Natural killer cell treated with Interleukin-12 subunit alpha and Interleukin-12 subunit beta and Interleukin-15 and Interleukin-18, amount 100 ng/mL, for 72 hours (primary cell): Measurements from ENCODE around the gene ALDH1L2. TPM values are rescaled to one million over a fixed set of nuclear protein-coding genes. Genes with fewer than 3 reads are reported as not detected.

Source experiments
- ATAC-seq, 2 donors: fragments of 150-1000 bp; cut with Tn5 transposase in 1 of 2; sonication (Bioruptor Pico), chemical (Tn5 transposase) in 1 of 2; 2 replicates each; pipeline ENCODE4 v1.10.0; 2021
- DNase-seq: peaks from one replicate; pipeline ENCODE4 v3.0.0; 2022; ENCODE audit warnings: low spot score
- H3K27ac Mint-ChIP-seq, 2 donors: 1 replicate in 1 of 2; 2 replicates in 1 of 2; pipeline ENCODE4 v1.8.0; 2022; ENCODE audit warnings: mixed read lengths in 2 of 2, mild to moderate bottlenecking in 1 of 2, moderate library complexity in 1 of 2
- H3K27me3 Mint-ChIP-seq, 2 donors: 1 replicate in 1 of 2; 2 replicates in 1 of 2; pipeline ENCODE4 v1.8.0; 2022; ENCODE audit warnings: mixed read lengths in 2 of 2
- H3K36me3 Mint-ChIP-seq: one replicate; pipeline ENCODE4 v1.8.0; 2022; ENCODE audit warnings: mixed read lengths
- H3K4me1 Mint-ChIP-seq, 2 donors: 1 replicate in 1 of 2; 2 replicates in 1 of 2; pipeline ENCODE4 v1.8.0; 2022; ENCODE audit warnings: low read depth in 2 of 2, mixed read lengths in 2 of 2, mild to moderate bottlenecking in 1 of 2
- H3K4me3 Mint-ChIP-seq: one replicate; pipeline ENCODE4 v1.8.0; 2022; ENCODE audit warnings: mixed read lengths
- H3K9me3 Mint-ChIP-seq: 2 replicates; pipeline ENCODE4 v1.8.0; 2022; ENCODE audit warnings: mixed read lengths
- total RNA-seq, 2 donors: library from RNA; stranded (reverse); gene quantifications; one replicate each; pipeline ENCODE4 v1.2.3, GENCODE V29; 2022

Gene ALDH1L2
- total RNA-seq, result under 1 TPM; 0.22 to 0.29 TPM

GRCh38 chr12:105084251-105085250 lies at the start of gene ALDH1L2:
ALDH1L2 (minus strand) TSS chr12:105084458; CDS start chr12:105084436, 22 bp downstream.
- H3K9me3 Mint-ChIP-seq, result peaks cover 4% of the 10 kb centered on the region
- ATAC-seq (peak; percentile 95 to 97), DNase-seq (peak; percentile 80)
- no peaks in the 10 kb centered on the region for H3K36me3 Mint-ChIP-seq
- peak within 1 kb of the TSS; percentile 58 for H3K4me3 Mint-ChIP-seq
- peaks cover 27 to 42% of the 10 kb centered on the region in 2 donors for H3K27me3 Mint-ChIP-seq
- H3K4me1 Mint-ChIP-seq, result peaks cover 7 to 11% of the 10 kb centered on the region in 2 donors
- no peak within 1 kb of the TSS for H3K27ac Mint-ChIP-seq

GRCh38 chr12:105120551-105120950 lies 36.3 kb upstream of the ALDH1L2 start:
- Mint-ChIP-seq H3K9me3 (no peaks in the 10 kb centered on the region), H3K4me3 (no peak overlapping the region), H3K27me3 (no peaks in the 10 kb centered on the region), H3K4me1 (peaks cover 0 to 9% of the 10 kb centered on the region in 2 donors), H3K27ac (no peak overlapping the region), H3K36me3 (peaks cover 14% of the 10 kb centered on the region)
- DNase-seq (no peak), ATAC-seq (no peak)

DNA sequence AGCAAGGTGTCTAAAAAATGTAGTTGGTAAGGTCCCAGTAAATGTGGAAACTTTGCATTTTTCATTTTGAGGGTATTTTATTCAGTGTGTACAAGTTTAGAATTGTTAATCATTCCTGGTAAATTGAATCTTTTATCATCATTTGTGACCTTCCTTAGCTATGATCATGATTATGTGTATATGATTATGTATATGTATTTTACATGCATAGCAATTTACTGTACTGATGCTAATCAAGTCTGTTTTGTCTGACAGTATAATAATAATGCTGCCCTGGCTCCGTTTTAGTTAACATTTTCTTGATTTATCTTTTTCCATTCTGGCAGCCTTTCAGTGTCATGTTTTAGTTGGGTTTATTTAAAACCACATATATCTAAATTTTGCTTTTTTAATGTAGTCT lies 32.7 kb upstream of the ALDH1L2 start:
- Mint-ChIP-seq H3K4me1 (peaks cover 6 to 7% of the 10 kb centered on the region in 2 donors), H3K4me3 (no peak overlapping the region), H3K27me3 (no peaks in the 10 kb centered on the region), H3K27ac (no peak overlapping the region), H3K36me3 (peaks cover 13% of the 10 kb centered on the region), H3K9me3 (no peaks in the 10 kb centered on the region)
- no peak for ATAC-seq
- no peak for DNase-seq

GRCh38 chr12:105113094-105113493 lies 28.8 kb upstream of the ALDH1L2 start:
- peaks cover 24 to 27% of the 10 kb centered on the region in 2 donors for H3K4me1 Mint-ChIP-seq
- no peak overlapping the region for H3K27ac Mint-ChIP-seq
- H3K4me3 Mint-ChIP-seq, result no peak overlapping the region
- H3K36me3 Mint-ChIP-seq, result peaks cover 12% of the 10 kb centered on the region
- ATAC-seq, result no peak
- H3K9me3 Mint-ChIP-seq, result no peaks in the 10 kb centered on the region
- DNase-seq, result no peak
- H3K27me3 Mint-ChIP-seq, result no peaks in the 10 kb centered on the region

DNA sequence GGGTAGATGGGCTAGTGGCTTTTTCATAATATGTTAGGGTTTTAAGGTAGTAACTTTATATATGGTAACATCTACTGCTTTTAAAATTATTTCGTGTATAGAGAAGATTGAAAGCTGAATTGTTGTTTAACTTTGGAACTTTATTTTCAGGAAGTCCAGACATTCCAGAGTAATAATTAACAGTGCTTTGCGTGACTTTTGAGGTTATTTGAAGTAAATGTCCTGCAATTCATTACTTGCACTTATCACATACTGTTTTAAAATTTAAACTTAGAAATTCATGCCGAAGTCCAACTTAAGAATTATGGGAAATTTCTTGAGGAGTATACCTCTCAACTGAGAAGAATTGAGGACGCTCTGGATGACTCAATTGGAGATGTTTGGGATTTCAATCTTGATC lies 26.6 kb upstream of the ALDH1L2 start:
- Mint-ChIP-seq H3K27me3 (peaks cover 0 to 8% of the 10 kb centered on the region in 2 donors), H3K4me3 (no peak overlapping the region), H3K27ac (no peak overlapping the region), H3K36me3 (peaks cover 6% of the 10 kb centered on the region), H3K4me1 (peaks cover 28 to 36% of the 10 kb centered on the region in 2 donors), H3K9me3 (no peaks in the 10 kb centered on the region)
- DNase-seq, result no peak
- no peak for ATAC-seq

GRCh38 chr12:105109465-105110212 lies 25.4 kb upstream of the ALDH1L2 start:
- H3K4me3 Mint-ChIP-seq, result peak overlapping the region; percentile 97
- H3K4me1 Mint-ChIP-seq, result peaks cover 28 to 36% of the 10 kb centered on the region in 2 donors
- no peak for ATAC-seq
- no peaks in the 10 kb centered on the region for H3K9me3 Mint-ChIP-seq
- peak overlapping the region; percentile 77 to 93 for H3K27ac Mint-ChIP-seq
- DNase-seq, result no peak
- peaks cover 6% of the 10 kb centered on the region for H3K36me3 Mint-ChIP-seq
- peaks cover 4 to 13% of the 10 kb centered on the region in 2 donors for H3K27me3 Mint-ChIP-seq

DNA sequence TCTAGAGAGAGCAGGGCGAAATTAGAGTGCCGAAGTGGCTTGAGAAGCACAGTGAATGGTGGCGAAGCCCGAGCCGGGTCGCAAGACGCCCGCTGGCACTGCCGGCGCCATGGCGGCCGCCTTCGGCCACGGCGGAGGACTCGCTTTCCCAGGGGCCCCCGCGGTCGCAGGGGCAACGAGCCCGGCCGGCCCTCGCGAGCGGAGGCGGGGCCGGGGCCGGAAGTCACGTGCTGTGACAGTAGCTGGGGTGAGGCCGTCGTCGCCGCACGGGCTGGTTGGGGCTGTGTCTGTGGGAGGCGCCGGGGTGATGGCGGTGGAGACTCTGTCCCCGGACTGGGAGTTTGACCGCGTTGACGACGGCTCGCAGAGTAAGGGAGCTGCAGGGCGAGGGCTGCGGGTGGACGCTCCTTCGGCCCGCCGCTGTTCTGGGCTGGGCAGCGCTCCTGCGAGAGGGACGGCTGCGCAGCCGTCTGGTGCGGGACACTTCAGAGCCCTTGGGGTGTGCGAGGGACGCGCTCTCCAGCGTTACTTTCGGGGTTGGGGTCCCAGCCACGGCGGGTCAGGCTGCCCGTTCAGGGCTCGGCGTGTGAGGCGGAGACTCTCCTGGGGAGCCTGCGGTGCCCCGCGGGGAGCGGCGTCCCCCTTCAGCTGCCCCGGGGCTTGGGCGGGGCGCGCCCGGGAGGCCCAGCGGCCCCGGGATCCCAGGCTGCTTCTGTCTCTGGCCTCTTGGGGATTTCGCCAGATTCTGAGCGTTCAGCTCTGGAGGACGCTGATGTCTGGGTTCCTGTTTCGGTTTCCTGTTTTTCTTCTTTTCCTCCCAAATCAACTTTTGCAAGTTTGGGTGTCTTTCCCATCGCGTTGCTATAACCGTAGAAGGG lies 23.5 kb upstream of the ALDH1L2 start, which contains the start of gene WASHC4:
TSS of gene WASHC4 (plus strand) at position 238 of the 878 bp plus-strand sequence. CDS start at position 308, 70 bp downstream.
- peaks cover 25 to 30% of the 10 kb centered on the region in 2 donors for H3K4me1 Mint-ChIP-seq
- H3K4me3 Mint-ChIP-seq, result peak within 1 kb of the TSS; percentile 97
- H3K9me3 Mint-ChIP-seq, result no peaks in the 10 kb centered on the region
- peak within 1 kb of the TSS; percentile 90 to 93 for H3K27ac Mint-ChIP-seq
- peaks cover 13 to 24% of the 10 kb centered on the region in 2 donors for H3K27me3 Mint-ChIP-seq
- H3K36me3 Mint-ChIP-seq, result peaks cover 6% of the 10 kb centered on the region
- DNase-seq, result peak; percentile 97
- peak; percentile 99 for ATAC-seq

DNA sequence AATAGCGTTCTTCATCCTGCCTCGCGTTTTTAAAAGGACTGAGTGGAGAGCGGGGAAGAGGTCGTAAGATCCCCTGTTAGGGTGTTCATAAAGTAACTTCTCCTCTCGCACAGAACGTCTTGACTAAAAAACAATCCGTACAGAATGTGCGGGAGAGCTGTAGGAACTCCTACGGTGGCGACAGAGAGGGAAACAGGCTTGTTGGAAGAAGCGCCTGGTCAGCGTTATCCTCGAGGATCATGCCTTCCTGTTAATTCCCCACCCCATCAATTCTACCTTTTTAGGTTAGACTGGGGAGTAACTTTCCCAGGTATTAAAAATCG lies 22.9 kb upstream of the ALDH1L2 start:
- ATAC-seq, result peak; percentile 1 to 2

DNA sequence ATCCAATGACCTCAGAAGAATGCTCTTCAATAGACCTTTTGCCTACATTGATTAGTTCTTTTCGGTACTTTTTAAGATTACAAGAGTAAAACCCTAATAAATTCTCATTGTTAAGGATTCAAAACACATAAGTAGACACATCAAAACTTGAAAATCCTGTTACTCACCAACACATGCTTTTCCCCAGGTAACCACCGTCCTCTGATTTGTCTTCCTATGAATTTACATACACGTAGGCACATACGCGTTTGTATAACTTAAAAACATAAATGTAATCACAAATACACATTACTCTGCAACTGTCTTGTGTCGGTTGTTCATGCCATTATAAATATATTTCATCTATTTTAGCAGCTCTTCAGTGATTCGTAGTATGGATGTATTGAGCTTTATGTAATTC lies 22.4 kb upstream of the ALDH1L2 start:
- Mint-ChIP-seq H3K36me3 (no peaks in the 10 kb centered on the region), H3K4me1 (peaks cover 19 to 30% of the 10 kb centered on the region in 2 donors), H3K27me3 (peaks cover 17 to 33% of the 10 kb centered on the region in 2 donors), H3K9me3 (no peaks in the 10 kb centered on the region), H3K4me3 (peak overlapping the region; percentile 97), H3K27ac (peak overlapping the region; percentile 90 to 93)
- no peak for ATAC-seq
- DNase-seq, result no peak

More for the DNA sequence above, 22.9 kb upstream of the ALDH1L2 start:
- peaks cover 5% of the 10 kb centered on the region for H3K36me3 Mint-ChIP-seq
- H3K4me1 Mint-ChIP-seq, result peaks cover 23 to 30% of the 10 kb centered on the region in 2 donors
- peak overlapping the region; percentile 97 for H3K4me3 Mint-ChIP-seq
- peaks cover 17 to 30% of the 10 kb centered on the region in 2 donors for H3K27me3 Mint-ChIP-seq
- no peaks in the 10 kb centered on the region for H3K9me3 Mint-ChIP-seq
- no peak for DNase-seq
- peak overlapping the region; percentile 90 to 93 for H3K27ac Mint-ChIP-seq

DNA sequence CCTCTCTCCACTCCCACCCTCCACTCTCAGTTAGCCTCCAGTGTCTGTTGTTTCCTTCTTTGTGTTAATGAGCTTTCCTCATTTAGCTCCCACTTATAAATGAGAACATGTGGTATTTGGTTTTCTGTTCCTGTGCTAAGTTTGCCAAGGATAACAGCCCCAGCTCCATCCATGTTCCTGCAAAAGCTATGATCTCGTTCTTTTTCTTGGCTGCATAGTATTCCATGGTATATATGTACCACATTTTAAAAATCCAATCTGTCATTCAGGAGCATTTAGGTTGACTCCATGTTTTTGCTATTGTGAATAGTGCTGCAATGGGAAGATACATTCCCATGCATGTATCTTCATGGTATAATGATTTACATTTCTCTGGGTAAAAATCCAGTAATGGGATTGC lies 20.5 kb upstream of the ALDH1L2 start:
- Mint-ChIP-seq H3K4me3 (no peak overlapping the region), H3K36me3 (no peaks in the 10 kb centered on the region), H3K4me1 (peaks cover 15 to 24% of the 10 kb centered on the region in 2 donors), H3K27ac (no peak overlapping the region), H3K9me3 (no peaks in the 10 kb centered on the region), H3K27me3 (peaks cover 21 to 41% of the 10 kb centered on the region in 2 donors)
- DNase-seq, result no peak
- ATAC-seq, result no peak

DNA sequence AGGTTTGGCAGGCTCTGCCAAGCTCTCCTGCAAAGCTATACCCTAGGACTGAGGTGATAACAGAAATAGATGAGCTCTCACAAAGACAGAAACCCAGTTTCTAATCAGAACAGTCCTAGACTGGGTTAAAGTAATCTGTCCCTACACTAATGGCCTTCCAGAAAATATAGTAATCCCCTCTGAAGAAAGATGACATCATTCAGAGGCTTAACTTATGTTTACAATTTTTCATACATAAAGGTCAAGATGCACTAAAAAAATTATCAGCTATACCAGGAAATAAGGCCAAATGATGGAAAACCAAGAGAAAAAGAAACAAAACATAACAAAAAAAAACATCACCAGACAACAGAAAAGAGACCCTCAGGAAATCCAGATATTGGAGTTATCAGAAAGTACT lies 18.4 kb upstream of the ALDH1L2 start:
- Mint-ChIP-seq H3K9me3 (no peaks in the 10 kb centered on the region), H3K36me3 (peaks cover 4% of the 10 kb centered on the region), H3K27me3 (peaks cover 36 to 59% of the 10 kb centered on the region in 2 donors), H3K27ac (no peak overlapping the region), H3K4me1 (peaks cover 4 to 9% of the 10 kb centered on the region in 2 donors), H3K4me3 (no peak overlapping the region)
- ATAC-seq, result no peak
- DNase-seq, result no peak

GRCh38 chr12:105100998-105101397 lies 16.7 kb upstream of the ALDH1L2 start:
- Mint-ChIP-seq H3K27ac (no peak overlapping the region), H3K4me1 (no peaks in the 10 kb centered on the region), H3K36me3 (peaks cover 11% of the 10 kb centered on the region), H3K9me3 (no peaks in the 10 kb centered on the region), H3K27me3 (peaks cover 36 to 55% of the 10 kb centered on the region in 2 donors), H3K4me3 (no peak overlapping the region)
- DNase-seq (no peak), ATAC-seq (no peak)
